Measurements from ENCODE around the gene HEBP2. TPM values are rescaled to one million over a fixed set of nuclear protein-coding genes. Genes with fewer than 3 reads are reported as not detected.
A peak's percentile ranks its signal among the peaks of the same experiment; 100 is the strongest.
"Not testable (repeated sequence)": the region's sequence is repeated elsewhere in the genome, so short reads cannot be mapped to it uniquely, and the experiment has no call there.

HEBP2 gene
- total RNA-seq, 1 donor from 2014 or later, result 162 TPM

DNA sequence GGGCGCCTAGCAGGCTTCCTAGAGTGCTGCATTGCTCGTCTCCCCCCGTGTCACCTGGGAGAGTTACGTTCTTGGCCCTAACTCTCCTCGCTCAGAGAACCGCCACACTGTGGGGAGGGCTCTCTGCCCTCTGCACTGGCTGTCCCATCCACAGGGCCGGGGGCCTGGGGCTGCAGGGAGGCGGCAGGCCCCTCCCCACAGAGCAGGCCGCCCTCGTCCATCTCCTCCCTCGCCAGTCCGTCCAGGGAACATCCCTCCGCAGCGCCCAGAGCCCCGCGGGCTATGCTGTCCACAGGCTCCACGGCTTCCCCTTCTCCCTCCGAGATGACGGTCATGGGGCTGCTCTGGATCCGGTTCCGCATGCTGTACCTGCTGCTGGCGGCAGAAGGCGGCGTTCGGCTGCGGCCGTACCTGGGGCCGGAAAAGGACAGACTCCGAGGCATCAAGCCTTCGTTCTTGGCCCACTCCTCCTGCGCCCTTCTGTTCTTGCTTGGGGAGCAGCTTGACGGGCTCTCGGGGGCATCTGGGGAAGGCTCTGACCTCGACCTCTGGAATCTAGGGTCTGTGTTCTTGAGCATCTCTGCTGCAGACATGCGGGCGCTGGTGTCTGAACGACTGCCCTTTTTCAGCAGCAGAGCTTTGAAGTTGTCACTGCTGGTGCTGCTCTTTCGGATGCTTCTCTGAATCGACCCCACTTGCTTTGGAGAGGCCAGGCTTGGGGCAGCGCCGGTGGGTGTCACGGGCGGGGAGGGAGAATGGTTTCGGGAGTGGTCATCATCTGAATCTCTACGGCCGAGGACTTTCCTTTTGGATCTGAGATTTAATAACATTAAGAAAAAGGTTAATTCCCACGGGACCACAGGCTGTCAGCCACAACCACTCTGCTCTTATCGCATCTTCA lies 20.2 kb downstream of the HEBP2 start:
- ATAC-seq, result peak; percentile 12

DNA sequence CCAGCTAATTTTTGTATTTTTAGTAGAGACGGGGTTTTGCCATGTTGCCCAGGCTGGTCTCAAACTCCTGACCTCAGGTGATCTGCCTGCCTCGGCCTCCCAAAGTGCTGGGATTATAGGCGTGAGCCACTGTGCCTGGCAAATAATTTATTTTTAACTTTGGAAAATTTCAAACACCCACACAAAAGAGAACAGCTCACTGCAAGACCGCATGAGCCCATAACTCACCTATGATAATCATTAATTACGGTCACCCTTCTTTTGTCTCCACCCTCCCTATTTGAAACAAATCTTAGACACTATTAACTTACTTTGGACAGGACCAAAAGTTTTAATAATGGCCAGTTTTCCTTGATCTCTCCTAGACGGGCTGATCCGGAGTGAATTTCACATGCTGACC lies 21.2 kb downstream of the HEBP2 start:
- ATAC-seq, result not testable (repeated sequence)

DNA sequence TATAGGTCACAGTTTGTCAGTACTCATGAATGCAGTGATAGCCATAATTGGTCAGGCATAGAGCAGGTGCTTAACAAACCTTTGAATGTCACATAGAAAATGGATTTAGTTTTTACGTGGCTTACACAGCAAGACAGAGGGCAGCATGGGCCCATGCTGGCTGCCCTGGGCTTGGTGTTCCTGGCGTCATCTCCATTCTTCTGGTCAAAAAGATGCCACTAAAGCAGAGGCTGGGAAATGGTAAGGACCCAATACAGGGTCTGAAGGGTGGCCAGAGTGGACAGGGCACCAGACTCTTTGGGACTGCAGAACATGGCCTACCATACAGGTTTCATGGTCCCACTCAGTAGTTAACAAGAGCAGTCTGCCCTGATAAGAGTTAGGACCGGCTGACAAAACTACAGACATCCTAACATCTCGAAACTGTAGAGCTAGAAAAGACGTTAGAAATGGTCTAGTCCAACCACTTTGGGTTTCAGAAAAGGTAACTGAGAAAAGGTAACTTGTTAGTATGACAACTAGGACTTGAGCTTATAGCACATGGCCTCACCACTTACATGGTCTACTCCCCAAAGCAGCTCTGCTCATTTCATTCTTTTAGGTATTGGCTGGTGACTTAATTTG lies 22.6 kb downstream of the HEBP2 start:
- no peak for ATAC-seq

DNA sequence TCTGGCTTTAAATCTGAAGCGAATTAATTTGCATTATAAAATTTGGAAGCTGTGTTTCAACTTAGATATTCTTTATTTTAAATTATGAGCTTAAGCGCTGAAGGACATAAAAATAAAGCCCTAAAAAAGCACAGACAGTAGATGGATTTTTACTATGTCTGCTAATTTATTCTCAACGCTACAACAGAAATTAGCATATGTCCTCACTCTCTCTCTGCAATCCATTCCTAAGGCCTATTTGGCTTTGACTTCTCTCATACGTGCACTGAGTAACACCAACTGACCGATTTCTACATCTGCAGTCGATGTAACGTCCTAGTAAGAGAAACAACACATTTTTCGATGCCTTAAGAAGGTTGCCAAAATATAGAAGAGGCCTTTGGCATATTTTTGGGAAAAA lies 23.7 kb downstream of the HEBP2 start:
- ATAC-seq, result no peak

DNA sequence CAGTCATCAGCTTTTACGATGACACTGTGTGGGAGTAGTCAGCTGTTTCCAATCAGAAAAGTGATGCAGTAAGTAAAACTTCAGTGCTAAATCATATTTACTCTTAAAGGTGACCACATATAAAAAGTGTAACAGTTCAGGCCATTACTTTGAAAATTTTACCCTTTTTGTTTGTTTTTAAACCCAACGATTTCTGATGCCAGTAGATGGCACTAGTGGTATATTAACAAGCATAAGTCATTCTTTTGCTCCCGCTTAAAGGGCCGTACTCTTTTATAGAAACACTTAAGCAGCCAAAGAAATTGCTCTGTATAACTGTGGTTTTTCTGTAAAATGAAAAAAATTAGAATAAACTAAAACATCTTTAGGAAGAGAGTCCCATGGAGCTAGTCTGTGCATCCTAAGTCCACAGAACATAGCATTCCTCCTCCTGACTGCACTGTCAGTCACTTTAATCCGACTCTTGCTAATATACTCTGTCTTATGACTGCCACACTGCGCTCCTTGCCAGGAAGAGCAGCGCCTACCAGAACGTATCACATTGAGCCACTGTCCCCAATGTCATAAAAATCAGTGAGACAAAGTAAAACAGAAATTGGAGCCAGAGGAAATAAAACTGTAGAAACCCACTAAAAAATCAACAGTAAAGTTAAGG lies 25.0 kb downstream of the HEBP2 start:
- no peak for ATAC-seq

DNA sequence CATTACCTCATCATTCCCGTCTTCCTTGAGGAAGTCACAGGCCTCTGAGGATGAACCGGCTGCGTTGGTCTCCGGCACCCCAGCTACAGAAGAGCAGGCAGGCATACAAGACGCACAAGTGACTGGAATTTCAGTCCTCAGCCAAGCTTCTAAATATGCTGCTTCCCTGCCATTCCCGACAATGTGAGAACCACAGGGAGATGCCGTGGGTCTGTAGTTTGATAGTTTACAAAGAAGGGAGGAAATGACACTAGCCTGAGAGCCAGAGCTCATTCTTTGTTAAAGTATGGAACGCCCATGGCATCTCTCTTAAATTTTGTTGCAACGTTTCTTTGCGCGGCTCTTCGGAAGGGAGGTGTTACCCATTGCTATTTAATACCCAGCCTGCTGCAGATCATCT lies 25.7 kb downstream of the HEBP2 start:
- no peak for ATAC-seq

DNA sequence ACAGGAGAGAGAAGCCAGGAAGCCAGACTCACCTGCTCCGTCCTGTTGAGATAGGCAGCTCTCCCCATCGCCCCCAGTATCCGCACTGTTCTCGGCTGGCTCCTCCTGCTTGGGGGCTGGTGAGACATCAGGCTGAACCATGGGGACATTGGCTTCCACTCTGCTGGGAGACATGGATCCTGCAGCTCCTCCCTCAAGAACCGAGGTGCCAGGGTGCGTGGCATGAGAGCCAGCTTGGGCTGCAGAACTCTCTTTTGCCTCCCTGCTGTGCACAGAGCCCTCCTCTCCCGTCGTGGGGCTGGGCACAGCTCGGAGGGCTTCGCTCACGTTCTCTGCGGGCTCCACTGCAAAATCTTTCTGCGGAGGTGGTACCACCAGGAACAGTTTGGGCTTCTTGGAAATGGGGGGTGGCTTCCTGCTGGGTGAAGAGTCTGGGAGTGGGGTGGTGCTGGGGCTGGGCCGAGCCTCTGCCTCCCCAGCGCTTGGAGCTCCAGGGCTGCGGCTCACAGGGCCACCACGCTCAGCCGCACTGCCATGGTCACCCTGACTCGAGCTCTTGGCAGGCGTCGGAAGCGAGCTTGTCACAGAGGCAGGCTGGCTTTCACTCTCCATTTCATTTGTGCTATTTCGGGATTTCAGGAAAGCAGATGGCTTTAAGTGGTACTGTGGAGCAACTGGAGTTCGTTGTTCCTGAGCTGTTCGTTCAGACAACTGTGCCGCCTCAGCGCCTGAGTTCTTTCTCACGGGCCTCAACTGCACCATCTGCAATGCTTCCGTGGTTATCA lies 26.5 kb downstream of the HEBP2 start:
- ATAC-seq, result no peak

DNA sequence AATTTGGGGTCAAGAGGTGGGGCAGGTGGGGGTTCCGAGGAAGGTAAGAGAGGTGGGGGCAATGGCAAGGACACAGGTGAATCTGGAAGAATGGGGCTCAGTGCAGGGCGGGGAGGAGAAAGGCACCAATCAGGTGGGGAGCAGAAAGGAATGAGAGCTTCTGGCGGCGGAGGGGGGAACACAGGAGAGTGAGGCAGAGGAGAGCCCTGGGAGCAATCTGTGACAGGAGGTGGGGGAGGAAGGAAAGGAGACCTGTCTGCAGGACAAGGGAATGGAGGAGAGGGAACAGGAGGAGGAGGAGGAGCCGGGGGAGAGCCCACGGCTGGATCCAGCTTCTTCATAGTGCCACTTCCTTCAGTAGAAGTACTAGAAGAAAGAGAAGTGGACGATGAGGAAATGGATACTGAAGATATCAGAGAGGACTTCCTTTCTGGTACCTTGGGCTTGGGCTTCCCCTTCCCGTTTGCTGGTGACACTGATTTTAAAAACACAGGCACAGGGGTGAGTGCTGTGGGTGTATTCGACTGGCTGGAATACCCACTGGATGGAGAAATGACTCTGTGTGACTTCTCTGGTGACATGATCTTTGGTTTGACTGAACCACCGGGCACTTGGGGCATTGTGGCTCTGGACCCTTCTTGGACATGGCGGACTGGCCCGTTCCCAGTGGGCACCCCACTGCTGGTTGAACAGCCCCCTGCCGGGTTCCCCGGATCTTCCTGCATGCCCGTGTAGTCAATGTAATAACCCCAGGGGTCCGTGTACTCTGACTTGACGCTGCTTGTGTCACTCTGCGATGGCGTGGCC lies 27.4 kb downstream of the HEBP2 start:
- no peak for ATAC-seq

DNA sequence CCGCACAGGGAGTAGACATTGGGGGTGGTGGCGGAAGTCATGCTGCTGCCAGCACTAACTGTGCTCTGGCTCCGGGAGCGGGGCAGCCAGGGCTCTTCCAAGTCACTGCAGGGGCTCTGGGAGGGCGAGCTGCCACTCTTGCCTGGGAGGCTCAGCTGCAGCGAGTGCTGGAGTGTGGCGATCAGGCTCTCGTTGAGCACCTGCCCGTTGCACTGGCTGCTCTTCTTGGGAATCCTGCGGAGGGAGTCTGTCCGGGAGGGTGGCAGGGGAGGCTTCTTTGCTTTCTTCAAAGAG lies 28.0 kb downstream of the HEBP2 start:
- no peak for ATAC-seq

DNA sequence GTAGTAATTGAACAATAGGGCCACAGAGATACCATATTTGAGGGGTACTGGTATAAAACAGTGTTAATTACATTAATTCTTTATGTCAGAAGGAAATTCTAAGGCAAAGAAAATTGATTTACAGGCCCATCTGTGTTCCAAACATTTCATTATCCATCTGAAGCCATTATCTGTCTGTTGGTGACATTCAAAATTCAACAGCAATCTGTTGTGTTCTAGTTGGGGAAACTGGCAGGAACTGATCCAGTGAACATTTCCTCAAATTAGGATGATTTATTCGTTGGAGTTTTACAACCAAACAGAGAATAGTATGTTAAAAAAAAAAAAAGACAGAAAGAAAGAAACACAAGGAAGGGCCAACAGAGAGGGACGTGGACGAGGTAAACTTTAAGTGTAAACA lies 30.1 kb downstream of the HEBP2 start:
- ATAC-seq, result no peak

DNA sequence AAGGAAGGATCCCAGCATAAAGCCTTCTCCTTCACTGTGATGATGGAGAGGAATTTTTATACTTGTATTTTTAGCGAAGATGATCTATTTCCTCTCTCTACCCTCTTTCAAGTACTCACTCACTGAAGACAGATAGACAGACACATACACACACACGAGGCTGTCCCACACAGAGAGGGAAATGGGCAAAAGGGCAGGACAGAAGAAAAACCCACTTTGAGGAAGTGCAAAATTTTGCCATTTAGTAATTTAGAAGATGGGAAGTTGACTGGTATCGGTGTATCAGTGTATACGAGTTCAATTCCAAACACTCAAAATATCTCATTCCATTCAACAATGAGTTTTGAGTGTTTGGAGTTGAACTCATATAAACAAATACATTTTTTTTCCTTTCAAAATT lies 30.9 kb downstream of the HEBP2 start:
- no peak for ATAC-seq

DNA sequence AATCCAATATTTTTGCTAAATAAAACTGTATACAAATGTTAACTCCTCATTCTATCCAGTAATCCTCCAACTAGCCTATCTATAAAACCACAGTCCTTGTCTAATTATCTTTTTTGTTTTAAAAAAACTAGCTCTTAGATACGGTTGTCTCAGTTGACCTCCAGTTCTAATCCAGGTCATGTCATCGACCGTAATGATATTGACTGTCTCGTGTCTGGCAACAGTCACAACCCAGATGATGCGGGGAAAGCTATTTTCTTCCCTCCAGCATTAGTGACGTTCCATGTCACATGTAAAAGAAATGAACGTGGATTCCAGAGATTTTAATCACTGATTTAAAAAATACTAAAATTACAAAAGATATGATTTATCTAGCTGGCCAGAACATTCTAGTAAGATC lies 35.5 kb downstream of the HEBP2 start:
- no peak for ATAC-seq

DNA sequence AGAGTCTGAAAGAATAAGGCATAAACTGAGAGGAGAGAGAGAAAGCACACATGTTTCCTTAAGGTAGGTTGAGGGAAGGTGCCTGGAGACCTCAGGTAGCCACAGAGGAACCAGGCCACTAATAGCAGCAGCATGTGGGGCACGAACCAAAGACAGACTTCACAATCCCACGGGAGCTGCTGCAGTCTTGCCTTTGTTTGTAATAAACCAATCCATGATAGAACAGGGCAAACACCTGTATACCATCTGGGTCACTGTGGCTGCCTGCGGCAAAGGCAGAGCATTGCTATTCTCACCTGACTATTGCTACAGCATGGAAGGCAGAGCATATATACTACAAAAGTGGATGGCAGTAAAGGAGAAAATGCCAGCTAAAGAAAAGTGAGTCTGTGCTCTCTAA lies 36.3 kb downstream of the HEBP2 start:
- no peak for ATAC-seq

DNA sequence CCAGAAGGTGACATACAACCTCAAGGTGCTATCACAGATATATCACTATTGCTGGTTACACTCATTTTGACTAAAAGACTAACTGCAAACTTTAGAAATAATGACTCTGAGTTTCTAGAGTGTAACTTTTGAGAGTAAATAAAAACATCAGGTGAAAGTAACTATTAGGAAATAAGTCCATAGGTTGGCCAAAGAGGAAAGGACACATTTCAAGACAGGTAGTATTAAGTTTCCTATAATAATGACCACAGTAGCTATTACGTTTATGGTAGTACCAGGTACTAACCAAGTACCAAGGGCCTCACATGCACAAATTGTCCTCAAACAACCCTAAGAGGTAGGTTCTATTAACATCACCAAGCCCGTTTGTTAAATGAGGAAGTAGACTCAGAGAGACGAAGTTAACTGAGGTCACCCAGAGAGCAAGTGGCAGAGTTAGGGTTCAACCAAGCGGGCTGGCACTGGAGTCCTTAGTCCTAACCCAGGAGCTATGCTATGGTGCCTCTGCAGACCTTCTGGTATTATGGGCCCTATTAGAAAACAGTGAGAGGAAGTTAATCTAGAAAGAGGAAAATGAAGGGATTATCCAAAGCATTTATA lies 36.8 kb downstream of the HEBP2 start:
- peak; percentile 29 for ATAC-seq

DNA sequence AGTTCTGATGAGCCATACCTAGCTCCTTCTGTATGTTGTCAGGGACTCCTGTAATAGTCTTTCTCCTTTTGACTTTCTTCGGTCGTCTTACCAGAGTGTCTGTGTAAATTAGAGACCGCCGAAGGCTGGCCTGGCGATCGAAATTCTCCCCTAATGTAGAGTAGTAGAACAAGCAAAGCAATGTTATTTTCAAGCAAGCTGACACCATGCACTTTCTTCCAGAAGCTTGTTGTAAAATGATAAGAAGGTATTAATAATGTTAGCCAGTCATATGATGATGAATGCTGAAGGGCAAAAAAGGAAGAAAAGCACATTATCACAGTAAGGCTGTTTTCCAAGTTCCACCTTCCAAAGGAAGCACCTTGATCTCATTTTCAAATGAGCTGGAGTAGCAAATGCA lies 37.9 kb downstream of the HEBP2 start:
- ATAC-seq, result no peak

DNA sequence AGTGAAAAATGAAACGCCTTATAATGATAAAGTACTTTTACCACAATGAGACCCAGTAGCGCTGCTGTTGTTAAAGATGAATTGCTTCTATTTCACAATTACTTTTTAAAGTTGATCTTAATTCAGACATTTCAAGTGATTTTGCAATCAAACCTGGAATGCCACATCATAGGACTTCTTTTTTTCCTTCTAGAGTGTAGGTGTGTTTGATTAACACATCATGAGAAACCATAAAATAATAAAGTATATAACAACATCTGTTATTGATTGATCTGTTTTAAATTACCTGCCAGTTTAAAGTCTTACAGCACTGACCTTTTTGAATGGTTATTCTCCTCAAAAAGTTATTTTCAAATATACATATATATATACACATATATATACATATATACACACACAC lies 38.6 kb downstream of the HEBP2 start:
- no peak for ATAC-seq

DNA sequence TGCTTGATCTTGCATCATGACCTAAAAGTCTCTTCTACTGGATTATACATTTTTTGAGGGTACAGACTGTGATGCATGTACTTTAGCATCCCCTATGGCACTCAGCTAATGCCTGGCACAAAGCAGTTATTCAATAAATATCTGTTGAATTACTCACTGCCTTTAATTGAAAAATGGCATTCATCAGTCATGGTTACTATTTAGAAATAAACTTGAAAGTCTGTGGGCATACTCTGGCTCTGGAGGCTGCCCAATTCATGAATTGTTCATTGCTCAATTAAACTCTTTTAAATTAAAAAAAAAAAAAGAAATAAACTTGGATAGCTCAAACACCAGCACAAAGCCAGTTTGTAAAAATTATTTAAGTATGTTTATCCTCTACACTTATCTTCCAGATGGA lies 40.0 kb downstream of the HEBP2 start:
- ATAC-seq, result no peak

DNA sequence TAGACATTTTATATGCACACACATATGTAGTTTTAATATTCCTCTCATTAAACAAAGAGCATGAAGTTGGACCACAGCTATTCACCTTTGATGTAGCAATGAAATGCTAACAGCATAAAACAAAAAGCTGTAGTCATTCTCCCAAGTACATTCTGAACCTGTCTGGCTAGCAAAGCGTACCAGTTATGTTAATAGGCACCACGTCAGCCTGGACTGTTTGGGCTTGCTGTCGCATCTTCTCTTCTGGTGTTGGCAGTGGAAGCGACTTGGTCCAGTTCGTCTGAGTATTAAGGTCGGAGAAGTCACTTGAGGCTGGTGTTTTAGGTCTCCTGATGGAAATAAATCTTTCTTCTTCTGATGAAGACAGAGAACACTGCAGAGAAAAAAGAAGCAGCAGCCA lies 42.8 kb downstream of the HEBP2 start:
- ATAC-seq, result peak; percentile 80

DNA sequence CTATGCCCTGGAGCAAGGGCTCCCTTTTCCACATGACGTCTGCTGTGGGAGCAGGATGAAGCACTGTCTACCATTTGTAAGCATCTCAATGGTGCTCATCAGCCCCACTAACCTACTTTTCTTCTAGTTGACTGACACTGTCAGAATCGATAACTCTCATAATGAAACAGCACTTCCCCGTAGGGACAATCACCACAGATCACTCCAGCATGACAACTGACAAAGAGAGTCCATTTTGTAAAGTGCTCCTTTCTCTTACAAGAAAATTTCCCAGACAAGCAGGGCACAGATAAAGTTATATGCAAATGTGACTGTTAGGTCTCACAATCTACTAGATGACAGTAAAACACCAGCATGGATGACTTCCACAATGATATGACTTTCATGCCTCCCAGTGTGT lies 46.4 kb downstream of the HEBP2 start:
- no peak for ATAC-seq

DNA sequence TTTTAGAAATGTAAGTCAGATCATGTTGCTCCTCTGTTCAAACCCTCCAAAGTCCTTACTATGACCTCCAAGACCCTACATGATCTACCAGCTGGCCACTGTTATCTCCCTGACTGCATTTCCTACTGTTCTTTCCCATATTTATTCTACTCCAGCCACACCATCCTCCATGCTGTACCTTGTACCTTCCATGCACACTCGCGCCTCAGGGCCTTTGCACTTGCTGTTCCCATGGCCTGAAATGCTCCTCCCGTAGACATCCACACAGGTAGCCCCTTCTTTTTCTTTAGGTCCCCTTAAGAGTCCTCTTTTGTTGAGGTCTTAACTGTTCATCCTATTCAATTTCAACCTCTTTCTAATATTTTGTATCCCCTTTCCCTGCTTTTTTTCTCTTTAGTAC lies 47.0 kb downstream of the HEBP2 start:
- no peak for ATAC-seq

DNA sequence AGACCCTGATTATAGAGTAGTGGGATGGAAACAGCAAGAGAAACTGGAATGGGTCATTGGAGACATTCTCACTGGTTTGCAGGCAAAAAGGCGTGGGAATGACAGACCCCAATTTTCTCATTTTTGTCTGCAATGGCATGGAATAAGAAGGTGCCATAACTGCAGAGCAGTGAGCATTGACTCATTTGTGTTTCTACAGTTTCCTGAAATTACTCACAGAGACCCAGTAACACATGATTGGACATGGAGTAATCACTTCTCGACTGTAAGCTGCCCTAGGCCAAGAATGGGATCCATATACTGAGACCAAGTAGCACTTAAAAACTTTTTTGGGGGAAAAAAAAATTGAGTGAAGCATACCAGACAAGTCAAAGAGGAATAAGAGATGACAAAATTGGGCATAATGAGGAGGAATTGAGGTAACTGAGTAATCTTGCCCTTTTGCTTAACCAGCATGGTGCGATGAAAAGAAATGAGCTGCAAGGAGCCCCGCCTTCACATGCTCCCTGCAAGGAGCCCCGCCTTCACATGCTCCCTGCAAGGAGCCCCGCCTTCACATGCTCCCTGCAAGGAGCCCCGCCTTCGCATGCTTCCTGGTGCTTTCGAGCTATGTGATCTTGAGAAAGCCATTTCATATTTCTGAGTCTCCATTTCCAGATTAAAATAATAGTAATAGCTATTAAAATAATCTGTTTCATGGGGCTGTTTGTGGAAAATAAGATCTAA lies 51.1 kb downstream of the HEBP2 start:
- peak; percentile 74 for ATAC-seq

Measured in esophagus mucosa (tissue), 1 donor.